Hematopoietic multipotent progenitor cell (in vitro differentiated cells): Measurements from ENCODE around the gene WWOX. TPM values are rescaled to one million over a fixed set of nuclear protein-coding genes. Genes with fewer than 3 reads are reported as not detected.
A peak's percentile ranks its signal among the peaks of the same experiment; 100 is the strongest.

ENCODE experiments used
- DNase-seq, 3 donors: peaks; one replicate each; pipeline ENCODE4 v3.0.0-alpha.2; 2011 to 2015; ENCODE audit warnings: low read depth in 2 of 3, low spot score in 2 of 3
- total RNA-seq: library from RNA; depleted of rRNA; stranded (reverse); fragments of >200 nt; gene quantifications from one replicate; pipeline ENCODE4 v1.2.3, GENCODE V29; 2012

Gene WWOX
- total RNA-seq, 1 donor, result 24.8 TPM

GRCh38 chr16:79158337-79158736 is 1058.9 kb downstream of the WWOX start:
- DNase-seq, result no peak

- DNase-seq, result no peak
These were observed 1060.0 kb downstream of the WWOX start for GRCh38 chr16:79159261-79160049.

- no peak for DNase-seq
These were observed 1063.5 kb downstream of the WWOX start for GRCh38 chr16:79162977-79163376.

GRCh38 chr16:79163691-79164387 is 1064.4 kb downstream of the WWOX start:
- peak in 2 of 3 donors; percentile 40 to 67 for DNase-seq

- no peak for DNase-seq
These were observed 1065.0 kb downstream of the WWOX start for GRCh38 chr16:79164388-79164995.

- no peak for DNase-seq
These were observed 1065.6 kb downstream of the WWOX start for GRCh38 chr16:79165079-79165478.

GRCh38 chr16:79165506-79165905 is 1066.1 kb downstream of the WWOX start:
- no peak for DNase-seq

- no peak for DNase-seq
These were observed 1068.4 kb downstream of the WWOX start for GRCh38 chr16:79167893-79168292.

GRCh38 chr16:79168321-79168720 is 1068.9 kb downstream of the WWOX start:
- DNase-seq, result no peak

GRCh38 chr16:79169239-79169638 is 1069.8 kb downstream of the WWOX start:
- peak in 2 of 3 donors; percentile 19 to 43 for DNase-seq

GRCh38 chr16:79170555-79171246 is 1071.2 kb downstream of the WWOX start:
- DNase-seq, result no peak

GRCh38 chr16:79171504-79171903 is 1072.0 kb downstream of the WWOX start:
- no peak for DNase-seq

- DNase-seq, result no peak
These were observed 1072.7 kb downstream of the WWOX start for GRCh38 chr16:79171931-79172705.

- no peak for DNase-seq
These were observed 1073.6 kb downstream of the WWOX start for GRCh38 chr16:79172976-79173500.

- no peak for DNase-seq
These were observed 1074.5 kb downstream of the WWOX start for GRCh38 chr16:79173919-79174318.

- no peak for DNase-seq
These were observed 1076.0 kb downstream of the WWOX start for GRCh38 chr16:79175286-79176057.

GRCh38 chr16:79177018-79177417 is 1077.6 kb downstream of the WWOX start:
- DNase-seq, result peak in 2 of 3 donors; percentile 13 to 67

GRCh38 chr16:79181419-79181818 is 1082.0 kb downstream of the WWOX start:
- DNase-seq, result no peak

- DNase-seq, result no peak
These were observed 1083.2 kb downstream of the WWOX start for GRCh38 chr16:79182616-79183015.
